ENCODE results near the gene PC. TPM values are rescaled to one million over a fixed set of nuclear protein-coding genes. Genes with fewer than 3 reads are reported as not detected.
A peak's percentile ranks its signal among the peaks of the same experiment; 100 is the strongest.

PC gene
- total and polyA plus RNA-seq, 9 donors, result 4.2 to 27.5 (median 14.7) TPM

DNA sequence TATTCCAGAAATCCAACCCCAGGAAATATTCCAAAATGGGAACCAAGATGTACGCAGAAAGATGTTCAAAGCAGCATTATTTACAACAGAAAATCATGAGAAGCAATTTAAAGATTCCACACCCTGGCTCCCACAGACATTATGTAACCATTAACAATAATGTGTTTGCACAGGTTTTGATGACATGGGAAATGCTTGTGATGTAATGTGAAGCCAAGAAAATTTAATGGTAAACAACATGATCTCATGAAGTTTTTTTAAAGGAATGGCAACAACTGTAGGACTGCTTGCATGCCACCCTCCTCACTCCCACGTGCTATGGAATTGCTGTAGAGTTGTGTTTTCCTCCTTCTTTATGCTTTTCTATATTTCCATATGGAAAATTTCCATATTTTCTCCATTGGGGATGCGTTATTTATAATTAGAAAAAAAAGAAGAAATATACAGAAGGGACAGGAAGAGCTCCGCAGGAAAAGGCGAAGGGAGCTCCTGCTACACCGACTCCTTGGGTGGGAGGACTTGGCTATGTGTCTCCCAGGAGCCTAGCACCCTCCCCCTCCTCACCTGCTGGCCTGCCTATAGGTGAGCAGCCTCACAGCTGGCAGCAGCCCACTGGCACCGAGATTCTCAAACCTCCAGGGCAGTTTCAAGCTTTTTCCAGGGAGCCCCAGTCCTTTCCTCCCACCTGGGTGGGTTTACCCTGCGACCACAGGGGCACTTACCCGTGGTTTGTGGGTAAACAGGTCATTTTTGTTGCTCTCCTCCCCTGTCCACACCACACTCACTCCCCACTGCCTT is 80.4 kb downstream of the PC start:
- H3K4me3 ChIP-seq, result no peak overlapping the region
- TF ChIP-seq POLR2A (IDR thresholded peaks at IDR 0.05) (no peak), EP300 (IDR thresholded peaks at IDR 0.05) (no peak)
- TF ChIP-seq, protein P1, sequence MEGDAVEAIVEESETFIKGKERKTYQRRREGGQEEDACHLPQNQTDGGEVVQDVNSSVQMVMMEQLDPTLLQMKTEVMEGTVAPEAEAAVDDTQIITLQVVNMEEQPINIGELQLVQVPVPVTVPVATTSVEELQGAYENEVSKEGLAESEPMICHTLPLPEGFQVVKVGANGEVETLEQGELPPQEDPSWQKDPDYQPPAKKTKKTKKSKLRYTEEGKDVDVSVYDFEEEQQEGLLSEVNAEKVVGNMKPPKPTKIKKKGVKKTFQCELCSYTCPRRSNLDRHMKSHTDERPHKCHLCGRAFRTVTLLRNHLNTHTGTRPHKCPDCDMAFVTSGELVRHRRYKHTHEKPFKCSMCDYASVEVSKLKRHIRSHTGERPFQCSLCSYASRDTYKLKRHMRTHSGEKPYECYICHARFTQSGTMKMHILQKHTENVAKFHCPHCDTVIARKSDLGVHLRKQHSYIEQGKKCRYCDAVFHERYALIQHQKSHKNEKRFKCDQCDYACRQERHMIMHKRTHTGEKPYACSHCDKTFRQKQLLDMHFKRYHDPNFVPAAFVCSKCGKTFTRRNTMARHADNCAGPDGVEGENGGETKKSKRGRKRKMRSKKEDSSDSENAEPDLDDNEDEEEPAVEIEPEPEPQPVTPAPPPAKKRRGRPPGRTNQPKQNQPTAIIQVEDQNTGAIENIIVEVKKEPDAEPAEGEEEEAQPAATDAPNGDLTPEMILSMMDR (IDR thresholded peaks at IDR 0.05), result no peak
- 71 to 79% (median 75%) methylated on average over 9 of the region's 9 CpGs for WGBS, 3 donors
- H3K4me1 ChIP-seq (ENCODE audit: insufficient read depth), result no peaks in the 10 kb centered on the region
- intact Hi-C loops (cut with DNase I), result no loop called here
- DNase-seq, result peak in 1 of 5 donors; percentile 14
- no peaks in the 10 kb centered on the region for H3K27me3 ChIP-seq
- H3K9me3 ChIP-seq, result no peaks in the 10 kb centered on the region
- no peak overlapping the region for H3K27ac ChIP-seq
- H3K36me3 ChIP-seq, result no peaks in the 10 kb centered on the region

DNA sequence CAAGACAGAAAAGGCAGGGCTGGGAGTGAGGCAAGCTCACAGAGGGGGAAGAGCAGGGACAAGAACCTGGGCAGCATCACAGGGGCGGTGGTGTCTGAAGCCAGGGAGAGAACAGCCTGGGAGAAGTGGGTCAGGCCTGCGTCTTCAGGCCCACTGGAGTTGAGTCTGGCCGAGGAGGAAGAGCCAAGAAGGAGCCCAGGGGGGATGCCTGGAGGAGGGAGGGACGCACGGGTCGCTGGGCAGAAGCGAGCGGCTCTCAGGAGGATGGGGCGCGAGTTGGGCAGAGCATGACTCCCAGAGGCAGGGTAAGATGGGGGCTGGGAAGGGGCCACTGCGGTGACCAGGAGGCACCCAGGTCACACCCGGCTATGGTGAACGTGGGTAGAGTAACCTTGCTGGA is 82.8 kb downstream of the PC start:
- no peak for TF ChIP-seq EP300 (IDR thresholded peaks at IDR 0.05)
- TF ChIP-seq, protein P1 (IDR thresholded peaks at IDR 0.05), result no peak
- TF ChIP-seq POLR2A (IDR thresholded peaks at IDR 0.05), result no peak
- H3K4me3 ChIP-seq, result no peak overlapping the region
- H3K27me3 ChIP-seq, result no peaks in the 10 kb centered on the region
- peak in 1 of 5 donors; percentile 10 for DNase-seq
- intact Hi-C loops (cut with DNase I), result no loop called here
- no peaks in the 10 kb centered on the region for H3K4me1 ChIP-seq (ENCODE audit: insufficient read depth)
- no peaks in the 10 kb centered on the region for H3K36me3 ChIP-seq
- H3K27ac ChIP-seq, result no peak overlapping the region
- whole genome bisulfite sequencing, 3 donors, result 88 to 90% (median 90%) methylated on average over 13 of the region's 13 CpGs
- H3K9me3 ChIP-seq, result no peaks in the 10 kb centered on the region

DNA sequence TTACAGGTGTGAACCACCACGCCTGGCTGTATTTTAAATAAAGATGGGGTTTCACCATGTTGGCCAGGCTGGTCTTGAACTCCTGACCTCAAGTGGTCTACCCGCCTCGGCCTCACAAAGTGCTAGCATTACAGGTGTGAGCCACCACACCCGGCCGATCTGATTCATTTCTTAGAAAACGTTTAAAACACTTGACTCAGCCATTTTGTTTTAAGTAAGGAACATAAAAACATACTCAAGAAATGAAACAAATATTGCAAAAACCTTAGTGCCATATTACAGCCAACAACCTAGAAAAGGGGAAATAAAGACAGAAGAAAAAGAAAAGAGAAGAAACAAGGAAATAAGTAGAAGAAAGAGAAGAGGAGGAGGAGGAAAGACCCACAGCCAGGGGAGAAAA is 84.0 kb downstream of the PC start:
- TF ChIP-seq, protein P1 (IDR thresholded peaks at IDR 0.05), result no peak
- TF ChIP-seq POLR2A (IDR thresholded peaks at IDR 0.05), result no peak
- no peak for DNase-seq
- Histone ChIP-seq H3K9me3 (no peaks in the 10 kb centered on the region), H3K36me3 (no peaks in the 10 kb centered on the region), H3K4me1 (ENCODE audit: insufficient read depth) (no peaks in the 10 kb centered on the region), H3K27ac (no peak overlapping the region), H3K27me3 (no peaks in the 10 kb centered on the region), H3K4me3 (no peak overlapping the region)
- WGBS, 3 donors, result 82 to 90% (median 83%) methylated on average over 6 of the region's 6 CpGs
- intact Hi-C loops (cut with DNase I), result no loop called here

DNA sequence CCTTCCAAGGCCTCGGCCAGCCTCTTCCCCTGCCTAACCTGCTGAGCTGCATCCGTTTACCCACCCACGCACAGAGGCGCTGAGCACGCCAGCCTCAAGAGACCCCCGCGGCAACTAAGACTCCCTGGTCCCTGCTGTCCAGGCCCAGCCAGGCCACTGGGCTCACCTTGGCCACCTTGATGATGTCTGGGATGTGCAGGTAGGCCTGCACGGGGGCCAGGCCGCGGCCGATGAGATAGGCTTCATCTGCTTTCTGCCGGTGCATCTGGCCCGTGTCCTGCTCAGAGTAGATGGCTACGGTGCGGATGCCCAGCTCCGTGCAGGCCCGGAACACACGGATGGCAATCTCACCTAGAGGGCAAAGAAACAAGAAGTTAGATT is 86.7 kb downstream of the PC start:
- no peaks in the 10 kb centered on the region for H3K9me3 ChIP-seq
- 94 to 97% (median 94%) methylated on average over 18 of the region's 18 CpGs for WGBS, 3 donors
- no peak overlapping the region for H3K27ac ChIP-seq
- no peak for DNase-seq
- intact Hi-C loops (cut with DNase I), result no loop called here
- no peaks in the 10 kb centered on the region for H3K4me1 ChIP-seq (ENCODE audit: insufficient read depth)
- no peak for TF ChIP-seq EP300 (IDR thresholded peaks at IDR 0.05)
- no peak for TF ChIP-seq POLR2A (IDR thresholded peaks at IDR 0.05)
- TF ChIP-seq, protein P1 (IDR thresholded peaks at IDR 0.05), result no peak
- H3K27me3 ChIP-seq, result no peaks in the 10 kb centered on the region
- no peaks in the 10 kb centered on the region for H3K36me3 ChIP-seq
- H3K4me3 ChIP-seq, result no peak overlapping the region

Data from ovary (tissue), 9 donors.